HG02642 (cell line): ENCODE data around the gene SH3PXD2A.
"Not testable (repeated sequence)": the region's sequence is repeated elsewhere in the genome, so short reads cannot be mapped to it uniquely, and the experiment has no call there.

Source experiments
- ATAC-seq: cut with Tn5 transposase; IDR thresholded peaks from one replicate; pipeline ENCODE4 v1.9.1; 2021; ENCODE audit warnings: mild to moderate bottlenecking; ENCODE audit not compliant: unreplicated experiment, poor library complexity

SH3PXD2A gene

GRCh38 chr10:103772846-103773245, 82.5 kb downstream of the SH3PXD2A start:
- not testable (repeated sequence) for ATAC-seq

- ATAC-seq = peak; percentile 74
These were observed 83.1 kb downstream of the SH3PXD2A start for GRCh38 chr10:103772096-103772845.

- ATAC-seq = no peak
These were observed 85.2 kb downstream of the SH3PXD2A start for GRCh38 chr10:103770139-103770538.

GRCh38 chr10:103769176-103769575, 86.2 kb downstream of the SH3PXD2A start:
- ATAC-seq = no peak

GRCh38 chr10:103768345-103768744, 87.0 kb downstream of the SH3PXD2A start:
- ATAC-seq = no peak

GRCh38 chr10:103767756-103768155, 87.6 kb downstream of the SH3PXD2A start:
- ATAC-seq = no peak

- ATAC-seq = no peak
These were observed 88.4 kb downstream of the SH3PXD2A start for GRCh38 chr10:103766751-103767505.

- no peak for ATAC-seq
These were observed 89.4 kb downstream of the SH3PXD2A start for GRCh38 chr10:103765981-103766380.

- ATAC-seq = no peak
These were observed 90.2 kb downstream of the SH3PXD2A start for GRCh38 chr10:103765168-103765567.

- ATAC-seq = no peak
These were observed 90.9 kb downstream of the SH3PXD2A start for GRCh38 chr10:103764296-103765088.

GRCh38 chr10:103763374-103764202, 91.8 kb downstream of the SH3PXD2A start:
- ATAC-seq = peak; percentile 47

- no peak for ATAC-seq
These were observed 92.5 kb downstream of the SH3PXD2A start for GRCh38 chr10:103762916-103763315.

- no peak for ATAC-seq
These were observed 93.2 kb downstream of the SH3PXD2A start for GRCh38 chr10:103762162-103762561.

GRCh38 chr10:103761075-103761920, 94.1 kb downstream of the SH3PXD2A start:
- ATAC-seq = no peak

- not testable (repeated sequence) for ATAC-seq
These were observed 95.1 kb downstream of the SH3PXD2A start for GRCh38 chr10:103760233-103760632.

- ATAC-seq = no peak
These were observed 96.1 kb downstream of the SH3PXD2A start for GRCh38 chr10:103759100-103759781.

- no peak for ATAC-seq
These were observed 97.1 kb downstream of the SH3PXD2A start for GRCh38 chr10:103758294-103758681.

GRCh38 chr10:103757531-103758293, 97.7 kb downstream of the SH3PXD2A start:
- ATAC-seq = no peak
